ENCODE results near the gene MT3.

DNA sequence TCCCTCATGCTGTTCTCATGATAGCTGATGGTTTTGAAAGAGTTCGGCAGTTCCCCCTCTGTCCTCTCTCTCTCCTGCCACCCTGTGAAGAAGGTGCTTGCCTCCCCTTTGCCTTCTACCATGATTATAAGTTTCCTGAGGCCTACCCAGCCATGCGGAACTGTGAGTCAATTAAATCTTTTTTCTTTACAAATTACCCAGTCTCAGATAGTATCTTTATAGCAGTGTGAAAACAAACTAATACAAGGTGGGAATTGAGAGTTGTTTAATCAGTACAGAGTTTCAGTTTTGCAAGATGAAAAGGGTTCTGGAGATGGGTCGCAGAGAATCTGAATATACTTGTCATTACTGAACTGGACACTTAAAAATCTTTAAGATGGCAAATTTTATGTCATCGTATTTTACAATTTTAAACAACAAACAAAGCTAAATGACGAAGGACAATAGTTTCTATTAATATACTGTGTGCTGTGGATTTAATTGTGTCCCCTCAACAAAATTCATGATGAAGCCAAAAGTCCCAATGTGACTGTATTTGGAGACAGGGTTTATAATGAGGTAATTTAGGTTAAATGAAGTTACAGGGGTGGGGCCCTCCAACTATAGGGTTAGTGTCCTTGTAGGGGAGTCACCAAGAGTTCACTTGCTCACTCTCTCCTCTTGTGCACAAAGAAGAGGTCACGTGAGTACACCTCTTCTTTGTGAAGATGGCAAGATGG is 4.4 kb downstream of the MT3 start:
- TF ChIP-seq, protein P1, sequence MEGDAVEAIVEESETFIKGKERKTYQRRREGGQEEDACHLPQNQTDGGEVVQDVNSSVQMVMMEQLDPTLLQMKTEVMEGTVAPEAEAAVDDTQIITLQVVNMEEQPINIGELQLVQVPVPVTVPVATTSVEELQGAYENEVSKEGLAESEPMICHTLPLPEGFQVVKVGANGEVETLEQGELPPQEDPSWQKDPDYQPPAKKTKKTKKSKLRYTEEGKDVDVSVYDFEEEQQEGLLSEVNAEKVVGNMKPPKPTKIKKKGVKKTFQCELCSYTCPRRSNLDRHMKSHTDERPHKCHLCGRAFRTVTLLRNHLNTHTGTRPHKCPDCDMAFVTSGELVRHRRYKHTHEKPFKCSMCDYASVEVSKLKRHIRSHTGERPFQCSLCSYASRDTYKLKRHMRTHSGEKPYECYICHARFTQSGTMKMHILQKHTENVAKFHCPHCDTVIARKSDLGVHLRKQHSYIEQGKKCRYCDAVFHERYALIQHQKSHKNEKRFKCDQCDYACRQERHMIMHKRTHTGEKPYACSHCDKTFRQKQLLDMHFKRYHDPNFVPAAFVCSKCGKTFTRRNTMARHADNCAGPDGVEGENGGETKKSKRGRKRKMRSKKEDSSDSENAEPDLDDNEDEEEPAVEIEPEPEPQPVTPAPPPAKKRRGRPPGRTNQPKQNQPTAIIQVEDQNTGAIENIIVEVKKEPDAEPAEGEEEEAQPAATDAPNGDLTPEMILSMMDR (IDR thresholded peaks at IDR 0.05 in 4 of 5, conservative IDR thresholded peaks at IDR 0.05 in 1 of 5): no peak
- no peak for TF ChIP-seq POLR2A (IDR thresholded peaks at IDR 0.05)

Measured in gastrocnemius medialis (tissue), 4 donors.